Endothelial cell (in vitro differentiated cells): ENCODE measurements around the gene CNTROB. TPM values are rescaled to one million over a fixed set of nuclear protein-coding genes. Genes with fewer than 3 reads are reported as not detected.

Experiments used
- DNase-seq: peaks from one replicate; pipeline ENCODE4 v3.0.0; 2021; ENCODE audit warnings: low spot score
- H3K27ac Mint-ChIP-seq: one replicate; pipeline ENCODE4 v1.8.0; 2021; ENCODE audit warnings: mixed read lengths, inconsistent platforms; ENCODE audit not compliant: unreplicated experiment
- H3K27me3 Mint-ChIP-seq: one replicate; pipeline ENCODE4 v1.8.0; 2021; ENCODE audit warnings: mild to moderate bottlenecking, moderate library complexity, mixed read lengths, inconsistent platforms; ENCODE audit not compliant: unreplicated experiment
- H3K36me3 Mint-ChIP-seq: one replicate; pipeline ENCODE4 v1.8.0; 2021; ENCODE audit warnings: mild to moderate bottlenecking, low read depth, mixed read lengths, inconsistent platforms; ENCODE audit not compliant: unreplicated experiment
- H3K4me1 Mint-ChIP-seq: one replicate; pipeline ENCODE4 v1.8.0; 2021; ENCODE audit warnings: mild to moderate bottlenecking, mixed read lengths, inconsistent platforms; ENCODE audit not compliant: unreplicated experiment
- H3K4me3 Mint-ChIP-seq: one replicate; pipeline ENCODE4 v1.8.0; 2021; ENCODE audit warnings: mild to moderate bottlenecking, mixed read lengths, inconsistent platforms; ENCODE audit not compliant: unreplicated experiment
- H3K9me3 Mint-ChIP-seq: one replicate; pipeline ENCODE4 v1.8.0; 2021; ENCODE audit warnings: mixed read lengths, inconsistent platforms; ENCODE audit not compliant: unreplicated experiment
- long read RNA-seq: library from polyadenylated mRNA; unstranded; transcript quantifications from one replicate; pipeline ENCODE4 v2.0.0, GENCODE V29; 2020; ENCODE audit not compliant: unreplicated experiment
- total RNA-seq: library from RNA; stranded (reverse); fragmentation: NEBNext Ultra II Directional; extraction: Animal tissue kit (Norgen Biotek cat#: 25700); gene quantifications from one replicate; pipeline ENCODE4 v1.2.1, GENCODE V29; 2021; ENCODE audit not compliant: unreplicated experiment
- TF ChIP-seq, protein P1 (sequence below): fragments of 200-600 bp; sonication (generic); IDR thresholded peaks from one replicate; pipeline ENCODE4 v1.5.0; 2021; ENCODE audit warnings: antibody characterized with exemption; ENCODE audit not compliant: unreplicated experiment

Gene CNTROB, protein sequence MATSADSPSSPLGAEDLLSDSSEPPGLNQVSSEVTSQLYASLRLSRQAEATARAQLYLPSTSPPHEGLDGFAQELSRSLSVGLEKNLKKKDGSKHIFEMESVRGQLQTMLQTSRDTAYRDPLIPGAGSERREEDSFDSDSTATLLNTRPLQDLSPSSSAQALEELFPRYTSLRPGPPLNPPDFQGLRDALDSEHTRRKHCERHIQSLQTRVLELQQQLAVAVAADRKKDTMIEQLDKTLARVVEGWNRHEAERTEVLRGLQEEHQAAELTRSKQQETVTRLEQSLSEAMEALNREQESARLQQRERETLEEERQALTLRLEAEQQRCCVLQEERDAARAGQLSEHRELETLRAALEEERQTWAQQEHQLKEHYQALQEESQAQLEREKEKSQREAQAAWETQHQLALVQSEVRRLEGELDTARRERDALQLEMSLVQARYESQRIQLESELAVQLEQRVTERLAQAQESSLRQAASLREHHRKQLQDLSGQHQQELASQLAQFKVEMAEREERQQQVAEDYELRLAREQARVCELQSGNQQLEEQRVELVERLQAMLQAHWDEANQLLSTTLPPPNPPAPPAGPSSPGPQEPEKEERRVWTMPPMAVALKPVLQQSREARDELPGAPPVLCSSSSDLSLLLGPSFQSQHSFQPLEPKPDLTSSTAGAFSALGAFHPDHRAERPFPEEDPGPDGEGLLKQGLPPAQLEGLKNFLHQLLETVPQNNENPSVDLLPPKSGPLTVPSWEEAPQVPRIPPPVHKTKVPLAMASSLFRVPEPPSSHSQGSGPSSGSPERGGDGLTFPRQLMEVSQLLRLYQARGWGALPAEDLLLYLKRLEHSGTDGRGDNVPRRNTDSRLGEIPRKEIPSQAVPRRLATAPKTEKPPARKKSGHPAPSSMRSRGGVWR
- 32.6 TPM for total RNA-seq
- long read RNA-seq, partial matches to known transcripts, result 3 of 3 reads
- long read RNA-seq, other reads (novel, unspliced or antisense), result 0 of 3 reads

DNA sequence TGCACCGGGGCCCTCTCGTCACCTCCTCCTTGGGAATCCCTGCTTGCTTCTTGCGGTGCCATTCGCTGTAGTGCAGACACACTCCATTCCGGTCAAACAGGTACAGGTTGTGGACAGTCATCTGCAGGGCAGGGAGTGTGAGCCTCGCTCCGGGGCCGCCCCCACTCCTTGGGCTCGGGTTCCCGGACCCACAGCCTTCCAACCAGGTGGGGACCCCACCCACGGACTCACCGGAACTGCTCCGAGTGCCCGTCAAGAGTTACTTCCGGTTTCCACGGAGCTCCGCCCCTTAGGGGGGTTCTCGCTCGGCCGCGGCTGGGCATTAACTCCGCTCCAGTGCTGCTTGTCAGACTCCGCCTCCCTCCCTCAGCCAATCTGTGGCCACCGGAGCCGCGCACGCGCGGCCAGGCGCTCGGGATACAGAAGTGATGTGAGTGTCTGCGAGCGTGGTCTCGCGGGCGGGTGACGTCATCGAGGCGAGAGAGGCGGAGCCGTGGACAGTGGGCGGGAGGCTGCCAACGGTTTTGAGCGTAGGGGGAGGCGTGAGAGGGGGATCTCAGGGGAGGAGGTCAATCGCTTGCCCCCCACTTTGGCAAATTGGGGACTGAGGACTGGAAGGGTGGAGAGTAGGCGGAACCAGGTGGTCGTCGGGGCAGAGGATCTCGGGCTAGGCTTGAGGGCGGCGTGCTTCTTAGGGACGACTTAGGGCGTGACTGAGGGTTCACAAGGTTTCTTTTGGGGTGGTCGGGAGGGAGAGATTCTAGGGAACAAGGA lies at the start of gene CNTROB, which contains the start of gene TRAPPC1:
Gene CNTROB (plus strand): TSS at position 498 of the 774 bp plus-strand sequence. CDS start 874 bp downstream, outside the sequence.
Gene TRAPPC1 (minus strand): TSS at position 238 of the 774 bp plus-strand sequence. CDS start 117 bp downstream, at position 121.
- H3K36me3 Mint-ChIP-seq, result peaks cover 13% of the 10 kb centered on the region
- TF ChIP-seq, protein P1, sequence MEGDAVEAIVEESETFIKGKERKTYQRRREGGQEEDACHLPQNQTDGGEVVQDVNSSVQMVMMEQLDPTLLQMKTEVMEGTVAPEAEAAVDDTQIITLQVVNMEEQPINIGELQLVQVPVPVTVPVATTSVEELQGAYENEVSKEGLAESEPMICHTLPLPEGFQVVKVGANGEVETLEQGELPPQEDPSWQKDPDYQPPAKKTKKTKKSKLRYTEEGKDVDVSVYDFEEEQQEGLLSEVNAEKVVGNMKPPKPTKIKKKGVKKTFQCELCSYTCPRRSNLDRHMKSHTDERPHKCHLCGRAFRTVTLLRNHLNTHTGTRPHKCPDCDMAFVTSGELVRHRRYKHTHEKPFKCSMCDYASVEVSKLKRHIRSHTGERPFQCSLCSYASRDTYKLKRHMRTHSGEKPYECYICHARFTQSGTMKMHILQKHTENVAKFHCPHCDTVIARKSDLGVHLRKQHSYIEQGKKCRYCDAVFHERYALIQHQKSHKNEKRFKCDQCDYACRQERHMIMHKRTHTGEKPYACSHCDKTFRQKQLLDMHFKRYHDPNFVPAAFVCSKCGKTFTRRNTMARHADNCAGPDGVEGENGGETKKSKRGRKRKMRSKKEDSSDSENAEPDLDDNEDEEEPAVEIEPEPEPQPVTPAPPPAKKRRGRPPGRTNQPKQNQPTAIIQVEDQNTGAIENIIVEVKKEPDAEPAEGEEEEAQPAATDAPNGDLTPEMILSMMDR, result no peak
- peaks cover 31% of the 10 kb centered on the region for H3K4me1 Mint-ChIP-seq
- peak within 1 kb of the TSS; percentile 100 for H3K4me3 Mint-ChIP-seq
- H3K9me3 Mint-ChIP-seq, result no peaks in the 10 kb centered on the region
- peaks cover 13% of the 10 kb centered on the region for H3K27me3 Mint-ChIP-seq
- H3K27ac Mint-ChIP-seq, result peak within 1 kb of the TSS; percentile 74
- peak; percentile 99 for DNase-seq

GRCh38 chr17:7882629-7883028 lies 49.4 kb upstream of the CNTROB start:
- Mint-ChIP-seq H3K27me3 (peaks cover 6% of the 10 kb centered on the region), H3K4me1 (peaks cover 8% of the 10 kb centered on the region), H3K9me3 (no peaks in the 10 kb centered on the region), H3K36me3 (no peaks in the 10 kb centered on the region), H3K4me3 (no peak overlapping the region), H3K27ac (no peak overlapping the region)
- TF ChIP-seq, protein P1, result no peak
- no peak for DNase-seq

DNA sequence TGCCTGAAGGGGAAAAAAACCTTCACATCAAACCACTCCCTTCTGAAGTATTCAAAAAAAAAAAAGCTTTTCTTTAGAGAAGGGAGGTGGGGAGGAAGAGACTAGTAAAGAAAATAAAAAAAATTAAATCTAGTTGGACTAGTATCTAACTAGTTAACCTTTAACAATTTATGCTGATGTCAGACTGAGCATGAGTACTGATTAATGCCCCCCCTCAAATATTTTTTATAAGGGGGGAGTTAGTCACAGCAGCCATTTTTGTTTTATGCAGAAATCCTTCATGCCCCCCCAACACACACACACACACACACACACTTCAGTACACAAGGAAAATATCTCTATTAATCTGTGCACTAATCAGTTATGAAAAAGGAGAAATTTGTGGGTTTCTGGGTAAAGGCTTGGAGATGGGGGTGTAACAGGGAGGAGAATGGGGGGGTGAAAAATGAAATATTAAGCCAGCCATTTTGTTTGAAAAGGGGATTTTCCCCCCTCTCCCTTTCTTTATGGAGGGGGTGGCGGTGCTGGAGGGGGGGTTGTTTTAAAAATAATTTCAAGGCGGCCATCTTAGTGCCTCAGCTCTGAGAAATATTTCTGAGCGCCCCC lies 48.1 kb upstream of the CNTROB start:
- Mint-ChIP-seq H3K4me3 (peak overlapping the region; percentile 94), H3K9me3 (no peaks in the 10 kb centered on the region), H3K27me3 (peaks cover 6% of the 10 kb centered on the region), H3K4me1 (peaks cover 8% of the 10 kb centered on the region), H3K27ac (peak overlapping the region; percentile 82), H3K36me3 (no peaks in the 10 kb centered on the region)
- DNase-seq, result no peak
- TF ChIP-seq, protein P1, result no peak

DNA sequence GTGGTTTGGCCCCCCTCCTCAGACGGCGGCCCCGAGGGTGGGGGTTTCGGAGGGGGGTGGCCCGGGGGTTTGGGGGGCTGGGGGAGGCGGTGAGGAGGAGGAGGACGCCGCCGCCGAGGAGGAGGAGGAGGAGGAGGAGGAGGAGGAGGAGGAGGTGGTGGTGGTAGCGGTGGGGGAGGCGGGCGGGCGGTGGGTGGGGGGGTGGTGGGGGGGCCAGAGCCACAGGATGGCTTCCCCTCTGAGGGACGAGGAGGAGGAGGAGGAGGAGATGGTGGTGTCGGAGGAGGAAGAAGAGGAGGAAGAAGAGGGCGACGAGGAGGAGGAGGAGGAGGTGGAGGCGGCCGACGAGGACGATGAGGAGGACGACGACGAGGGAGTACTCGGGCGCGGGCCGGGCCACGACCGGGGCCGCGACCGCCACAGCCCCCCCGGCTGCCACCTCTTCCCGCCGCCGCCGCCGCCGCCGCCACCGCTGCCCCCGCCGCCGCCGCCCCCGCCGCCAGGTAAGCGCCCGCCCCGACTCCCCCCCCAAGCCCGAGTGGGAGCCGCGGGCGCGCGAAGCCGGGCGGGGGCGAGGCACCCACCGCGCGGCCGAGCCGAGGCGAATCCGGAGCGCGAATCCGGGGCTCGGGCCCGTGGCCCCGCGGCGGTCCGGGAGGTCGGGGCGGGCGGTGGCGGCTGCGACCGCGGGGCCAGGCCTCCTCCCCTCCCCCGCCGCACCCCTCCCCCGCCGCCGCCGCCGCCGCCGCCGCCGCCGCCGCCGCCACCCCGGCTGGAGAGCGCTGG lies 47.2 kb upstream of the CNTROB start:
- peak; percentile 20 for DNase-seq
- H3K4me1 Mint-ChIP-seq, result peaks cover 9% of the 10 kb centered on the region
- H3K9me3 Mint-ChIP-seq, result no peaks in the 10 kb centered on the region
- H3K27ac Mint-ChIP-seq, result no peak overlapping the region
- peaks cover under 1% of the 10 kb centered on the region for H3K36me3 Mint-ChIP-seq
- H3K4me3 Mint-ChIP-seq, result peak overlapping the region; percentile 87
- peaks cover 6% of the 10 kb centered on the region for H3K27me3 Mint-ChIP-seq
- TF ChIP-seq, protein P1, result no peak
